Tongue (tissue), 2 donors: ENCODE measurements around the gene DRD4. TPM values are rescaled to one million over a fixed set of nuclear protein-coding genes. Genes with fewer than 3 reads are reported as not detected.

Source experiments
- DNase-seq: peaks from one replicate; pipeline ENCODE4 v3.0.0-alpha.2; 2015
- total RNA-seq: library from RNA; depleted of rRNA; stranded (reverse); fragments of >200 nt; gene quantifications from one replicate; pipeline ENCODE4 v1.2.3, GENCODE V29; 2014

The DRD4 gene
- not detected for total RNA-seq

- no peak for DNase-seq
Measured at GRCh38 chr11:636511-637332, at the start of gene DRD4. TSS of gene DRD4 (plus strand) at chr11:637269. CDS start at chr11:637305, 36 bp downstream.

GRCh38 chr11:587546-587945 lies 49.5 kb upstream of the DRD4 start:
- no peak for DNase-seq

DNA sequence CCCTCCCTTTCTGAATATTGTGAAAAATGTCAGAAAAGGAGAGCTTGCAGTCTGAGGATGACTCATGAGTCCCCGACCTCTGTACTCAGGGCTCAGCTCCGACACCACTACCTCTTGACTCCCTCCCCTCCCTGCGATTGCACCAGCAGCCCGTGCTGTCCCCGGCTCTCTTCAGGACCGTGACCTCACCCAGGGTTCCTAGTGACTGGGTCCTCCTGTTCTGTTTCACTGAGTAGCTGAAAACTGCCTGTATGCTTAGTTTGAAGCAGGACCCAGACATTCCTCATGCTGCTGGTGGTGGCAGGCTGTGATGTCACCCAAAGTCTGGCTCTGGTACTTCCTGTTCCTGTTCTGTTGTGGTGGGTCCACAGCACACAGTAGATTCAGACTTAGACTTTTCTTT lies 49.1 kb upstream of the DRD4 start:
- no peak for DNase-seq

- DNase-seq, result no peak
Measured at GRCh38 chr11:589798-590197, 47.3 kb upstream of the DRD4 start.

DNA sequence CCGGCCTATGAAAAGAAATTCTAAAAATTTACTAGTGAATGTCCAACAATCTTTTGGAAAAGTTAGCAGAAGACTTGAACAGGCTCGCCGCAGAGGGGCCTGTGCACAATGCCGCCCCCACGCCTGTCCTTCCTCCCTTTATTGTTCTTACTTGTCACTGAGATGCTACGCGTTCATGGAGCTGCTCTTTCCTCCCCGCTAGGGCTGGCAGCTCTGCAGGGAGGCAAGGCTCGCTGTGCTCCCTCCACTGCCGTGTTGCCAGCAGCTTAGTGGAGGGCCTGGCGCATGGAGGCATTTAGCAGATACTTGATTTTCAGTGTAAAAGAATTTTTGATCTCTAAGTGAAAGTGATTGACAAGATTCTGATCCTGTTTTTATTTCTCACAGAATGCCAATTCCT lies 46.1 kb upstream of the DRD4 start:
- no peak for DNase-seq

DNA sequence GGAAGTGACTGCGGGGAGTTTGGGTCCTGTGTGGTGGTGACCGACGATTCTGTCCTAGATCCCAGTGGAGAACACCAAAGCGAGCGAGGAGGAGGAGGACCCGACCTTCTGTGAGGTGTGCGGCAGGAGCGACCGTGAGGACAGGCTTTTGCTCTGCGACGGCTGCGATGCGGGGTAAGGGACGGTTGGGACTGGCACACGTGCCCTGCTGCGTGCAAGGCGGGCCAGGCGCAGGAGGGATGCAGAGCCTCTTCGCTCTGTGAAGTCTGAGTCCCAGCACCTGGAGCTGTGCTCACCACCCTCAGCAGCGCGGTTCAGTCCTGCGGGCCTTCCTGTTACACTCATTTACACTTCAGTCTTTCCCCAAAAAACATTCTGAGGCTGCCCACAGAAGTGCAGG lies 44.6 kb upstream of the DRD4 start:
- no peak for DNase-seq

DNA sequence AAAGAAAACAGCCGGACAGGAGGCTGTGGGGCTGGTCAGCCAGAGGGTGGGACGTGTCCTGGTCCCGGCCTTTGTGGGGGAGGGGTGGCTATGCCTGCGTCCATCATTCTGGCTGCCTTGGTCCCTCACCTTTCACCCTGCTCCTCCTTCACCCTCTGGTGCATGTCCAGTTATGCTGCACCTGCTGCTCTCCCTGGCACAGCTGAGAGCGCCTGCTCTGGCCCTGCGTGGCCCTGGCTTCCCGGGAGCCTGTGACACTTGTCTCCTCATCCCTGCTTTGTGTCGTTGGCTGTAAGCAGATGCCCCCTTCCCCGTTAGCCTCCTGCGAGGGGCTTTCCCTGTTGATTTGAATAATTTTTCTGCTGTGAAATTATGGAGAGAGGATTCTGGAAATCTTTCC lies 44.2 kb upstream of the DRD4 start:
- no peak for DNase-seq

DNA sequence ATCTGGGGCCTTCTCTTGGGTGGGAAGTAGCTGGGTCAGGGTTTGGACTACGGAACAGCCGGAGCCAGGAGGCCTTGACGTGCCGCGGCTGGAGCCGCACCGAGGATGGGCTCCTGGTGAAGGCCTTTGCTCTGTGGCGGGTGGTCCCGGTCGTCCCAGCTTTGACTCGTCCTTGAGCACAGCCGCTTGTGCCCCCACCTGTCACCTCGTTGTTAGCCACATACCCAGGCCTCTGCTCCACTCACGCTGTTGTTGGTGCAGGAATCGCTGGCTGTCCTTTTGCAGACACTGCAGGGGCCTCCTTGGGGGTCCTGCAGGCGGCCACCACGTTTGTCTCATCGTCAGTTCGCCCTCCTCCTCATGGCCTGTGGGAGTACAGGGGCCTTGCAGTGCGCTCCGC lies 43.7 kb upstream of the DRD4 start:
- DNase-seq, result no peak

DNA sequence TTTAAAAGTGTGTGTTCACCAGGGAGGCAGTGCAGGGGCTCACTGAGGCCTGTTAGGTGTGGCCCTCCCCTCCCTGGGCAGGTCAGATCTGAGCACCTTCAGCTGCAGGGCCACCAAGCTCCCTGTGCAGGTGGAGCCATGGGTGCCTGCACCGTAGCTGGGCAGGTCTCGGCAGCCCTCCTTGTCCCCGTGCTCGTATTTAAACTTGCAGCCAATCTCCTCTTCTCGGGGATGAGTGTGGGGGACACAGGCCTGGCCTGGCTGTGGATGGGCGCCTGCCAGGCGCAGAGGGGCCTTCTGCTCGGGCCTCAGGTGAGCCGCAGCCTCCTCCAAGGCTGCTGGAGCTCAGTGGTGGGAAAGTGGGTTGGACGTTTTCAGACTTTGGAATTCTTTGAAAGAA lies 41.7 kb upstream of the DRD4 start:
- DNase-seq, result no peak

DNA sequence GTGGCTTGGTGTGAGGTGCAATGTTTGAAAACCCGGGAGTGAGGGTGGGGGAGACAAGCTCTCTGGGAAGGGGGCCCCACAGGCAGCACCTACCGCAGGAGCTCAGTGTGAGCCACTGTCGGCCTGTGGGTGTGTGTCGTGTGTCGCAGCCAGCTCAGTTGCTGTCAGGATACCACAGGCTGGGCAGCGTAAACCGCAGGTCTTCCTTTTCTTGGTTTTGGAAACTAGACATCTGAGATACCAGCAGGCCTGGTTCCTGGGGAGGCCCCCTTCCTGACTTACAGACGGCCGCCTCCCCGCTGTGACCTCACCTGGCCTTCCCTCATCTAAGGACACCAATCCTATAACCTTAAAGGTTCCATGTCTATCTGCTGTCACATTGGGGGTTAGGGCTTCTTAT lies 40.7 kb upstream of the DRD4 start:
- no peak for DNase-seq

DNA sequence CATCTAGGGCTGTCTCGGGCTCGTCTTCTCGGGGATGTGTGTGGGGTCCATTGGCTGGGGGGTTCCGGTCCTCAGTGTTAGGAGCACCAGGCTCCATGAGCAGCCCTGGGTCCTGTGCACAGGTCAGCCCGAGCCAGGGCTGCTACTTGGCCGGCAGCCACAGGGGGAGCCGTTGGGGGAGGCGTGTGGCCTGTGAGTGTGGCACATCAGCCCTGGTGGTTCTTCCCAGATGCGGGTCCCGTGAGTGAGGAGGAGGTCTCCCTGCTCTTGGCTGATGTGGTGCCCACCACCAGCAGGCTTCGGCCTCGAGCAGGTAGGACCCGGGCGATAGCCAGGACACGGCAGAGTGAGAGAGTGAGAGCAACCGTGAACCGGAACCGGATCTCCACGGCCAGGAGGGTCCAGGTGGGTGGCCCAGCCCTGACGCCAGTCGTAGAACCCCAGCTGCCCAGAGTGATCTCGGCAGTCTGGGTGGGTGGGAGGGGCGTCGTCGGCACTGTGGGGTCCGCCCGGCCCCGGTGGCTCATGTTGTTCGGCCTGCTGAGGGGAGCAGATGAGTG lies 39.8 kb upstream of the DRD4 start:
- DNase-seq, result no peak

GRCh38 chr11:598005-598680 lies 38.9 kb upstream of the DRD4 start:
- no peak for DNase-seq

GRCh38 chr11:601573-602245 lies 35.4 kb upstream of the DRD4 start:
- DNase-seq, result no peak

DNA sequence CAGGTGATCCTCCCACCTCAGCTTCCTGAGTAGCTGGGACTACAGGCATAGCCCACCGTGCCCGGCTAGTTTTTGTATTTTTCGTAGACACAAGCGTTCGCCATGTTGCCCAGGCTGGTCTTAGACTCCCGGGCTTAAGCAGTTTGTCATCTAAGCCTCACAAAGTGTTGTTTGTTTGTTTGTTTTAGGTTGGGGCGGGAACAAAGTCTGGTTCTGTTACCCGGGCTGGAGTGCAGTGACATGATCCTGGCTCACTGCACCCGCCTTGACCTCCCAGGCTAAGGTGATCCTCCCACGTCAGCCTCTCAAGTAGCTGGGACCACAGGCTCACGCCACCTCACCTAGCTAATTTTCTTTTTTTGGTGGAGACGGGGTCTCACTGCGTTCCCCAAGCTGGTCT lies 33.9 kb upstream of the DRD4 start:
- no peak for DNase-seq

GRCh38 chr11:605286-606129 lies 31.6 kb upstream of the DRD4 start:
- DNase-seq, result no peak

DNA sequence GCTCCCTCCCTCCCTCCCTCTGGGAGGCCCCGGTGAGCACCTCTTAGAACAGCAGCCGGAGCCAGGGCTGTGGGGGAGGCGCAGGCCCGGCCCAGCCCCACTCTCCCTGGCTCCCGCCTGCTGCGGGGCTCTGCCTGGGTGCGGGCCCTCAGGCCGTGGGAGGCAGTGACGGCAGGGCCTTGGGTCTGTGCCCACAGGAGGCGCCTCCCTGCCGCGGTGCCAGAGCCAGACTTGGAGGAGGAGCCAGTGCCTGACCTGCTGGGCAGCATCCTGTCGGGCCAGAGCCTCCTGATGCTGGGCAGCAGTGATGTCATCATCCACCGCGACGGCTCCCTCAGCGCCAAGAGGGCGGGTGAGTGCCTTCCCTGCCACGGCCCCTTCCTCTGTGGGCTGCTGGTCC lies 30.8 kb upstream of the DRD4 start:
- no peak for DNase-seq

DNA sequence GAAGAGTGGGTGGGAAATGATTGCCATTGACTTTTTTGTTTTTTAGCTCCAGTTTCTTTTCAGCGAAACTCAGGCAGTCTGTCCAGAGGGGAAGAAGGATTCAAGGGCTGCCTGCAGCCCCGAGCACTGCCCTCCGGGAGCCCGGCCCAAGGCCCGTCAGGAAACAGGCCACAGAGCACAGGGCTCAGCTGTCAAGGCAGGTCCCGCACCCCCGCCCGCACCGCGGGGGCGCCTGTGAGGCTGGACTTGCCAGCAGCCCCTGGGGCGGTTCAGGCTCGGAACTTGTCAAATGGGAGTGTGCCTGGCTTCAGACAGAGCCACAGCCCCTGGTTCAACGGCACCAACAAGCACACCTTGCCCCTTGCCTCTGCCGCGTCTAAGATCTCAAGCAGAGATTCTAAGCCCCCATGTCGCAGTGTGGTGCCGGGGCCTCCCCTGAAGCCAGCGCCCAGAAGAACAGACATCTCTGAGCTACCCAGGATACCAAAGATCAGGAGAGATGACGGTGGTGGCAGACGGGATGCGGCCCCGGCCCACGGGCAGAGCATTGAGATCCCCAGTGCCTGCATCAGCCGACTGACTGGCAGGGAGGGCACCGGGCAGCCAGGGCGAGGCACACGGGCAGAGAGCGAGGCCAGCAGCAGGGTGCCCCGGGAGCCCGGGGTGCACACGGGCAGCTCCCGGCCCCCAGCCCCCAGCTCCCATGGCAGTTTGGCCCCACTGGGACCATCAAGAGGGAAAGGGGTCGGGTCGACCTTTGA lies 29.9 kb upstream of the DRD4 start:
- DNase-seq, result no peak

DNA sequence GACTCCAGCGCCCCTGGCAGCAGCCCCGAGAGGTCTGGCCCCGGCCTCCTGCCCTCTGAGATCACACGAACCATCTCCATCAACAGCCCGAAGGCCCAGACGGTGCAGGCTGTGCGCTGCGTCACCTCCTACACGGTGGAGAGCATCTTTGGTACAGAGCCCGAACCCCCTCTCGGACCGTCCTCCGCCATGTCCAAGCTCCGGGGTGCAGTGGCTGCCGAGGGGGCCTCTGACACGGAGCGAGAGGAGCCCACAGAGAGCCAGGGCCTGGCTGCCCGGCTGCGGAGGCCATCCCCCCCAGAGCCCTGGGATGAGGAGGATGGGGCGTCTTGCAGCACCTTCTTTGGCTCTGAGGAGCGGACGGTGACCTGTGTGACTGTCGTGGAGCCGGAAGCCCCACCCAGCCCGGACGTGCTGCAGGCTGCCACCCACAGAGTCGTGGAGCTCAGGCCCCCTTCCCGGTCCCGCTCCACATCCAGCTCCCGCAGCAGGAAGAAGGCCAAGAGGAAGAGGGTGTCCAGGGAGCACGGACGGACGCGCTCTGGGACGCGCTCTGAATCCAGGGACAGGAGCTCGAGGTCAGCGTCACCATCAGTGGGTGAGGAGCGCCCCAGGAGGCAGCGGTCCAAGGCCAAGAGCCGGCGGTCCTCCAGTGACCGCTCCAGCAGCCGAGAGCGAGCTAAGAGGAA lies 29.0 kb upstream of the DRD4 start:
- DNase-seq, result no peak

DNA sequence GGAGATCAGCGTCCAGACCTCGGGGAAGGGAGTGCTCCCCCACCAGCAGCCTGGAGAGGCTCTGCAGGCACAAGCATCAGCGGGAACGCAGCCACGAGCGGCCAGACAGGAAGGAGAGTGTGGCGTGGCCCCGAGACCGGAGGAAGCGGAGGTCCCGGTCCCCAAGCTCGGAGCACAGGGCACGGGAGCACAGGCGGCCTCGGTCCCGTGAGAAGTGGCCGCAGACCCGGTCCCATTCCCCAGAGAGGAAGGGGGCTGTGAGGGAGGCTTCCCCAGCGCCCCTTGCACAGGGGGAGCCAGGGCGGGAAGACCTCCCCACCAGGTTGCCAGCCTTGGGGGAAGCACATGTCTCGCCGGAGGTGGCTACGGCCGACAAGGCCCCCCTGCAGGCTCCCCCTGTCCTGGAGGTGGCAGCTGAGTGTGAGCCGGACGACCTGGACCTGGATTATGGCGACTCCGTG lies 28.2 kb upstream of the DRD4 start:
- no peak for DNase-seq

DNA sequence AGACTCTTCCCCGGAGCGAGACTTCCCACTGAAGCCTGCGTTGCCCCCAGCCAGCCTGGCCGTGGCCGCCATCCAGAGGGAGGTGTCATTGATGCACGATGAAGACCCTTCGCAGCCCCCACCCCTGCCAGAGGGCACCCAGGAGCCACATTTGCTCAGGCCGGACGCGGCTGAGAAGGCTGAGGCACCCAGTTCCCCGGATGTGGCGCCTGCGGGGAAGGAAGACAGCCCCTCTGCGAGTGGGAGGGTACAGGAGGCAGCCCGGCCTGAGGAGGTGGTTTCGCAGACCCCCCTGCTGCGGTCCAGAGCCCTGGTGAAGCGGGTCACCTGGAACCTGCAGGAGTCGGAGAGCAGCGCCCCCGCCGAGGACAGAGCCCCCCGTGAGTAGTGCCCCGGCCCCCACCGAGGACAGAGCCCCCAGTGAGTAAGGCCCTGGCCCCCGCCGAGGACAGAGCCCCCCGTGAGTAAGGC lies 27.7 kb upstream of the DRD4 start:
- no peak for DNase-seq
